Hepatocyte (in vitro differentiated cells): ENCODE measurements around the gene ZBTB38.

Source experiments
- EZH2 ChIP-seq: fragments of 200-600 bp; sonication (generic); IDR thresholded peaks from 2 replicates; pipeline ENCODE4 v1.6.1; 2016; ENCODE audit warnings: antibody characterized with exemption, mild to moderate bottlenecking, borderline replicate concordance
- EZH2phosphoT487 ChIP-seq: fragments of 200-600 bp; sonication (generic); IDR thresholded peaks from one replicate; pipeline ENCODE4 v1.6.1; 2018; ENCODE audit warnings: antibody characterized with exemption, mild to moderate bottlenecking, low read depth, moderate library complexity; ENCODE audit not compliant: unreplicated experiment, severe bottlenecking
- TF ChIP-seq, protein P1 (sequence below): fragments of 200-600 bp; sonication (generic); IDR thresholded peaks from 2 replicates; pipeline ENCODE4 v1.5.1; 2016; ENCODE audit warnings: antibody characterized with exemption, mild to moderate bottlenecking; ENCODE audit not compliant: poor library complexity

DNA sequence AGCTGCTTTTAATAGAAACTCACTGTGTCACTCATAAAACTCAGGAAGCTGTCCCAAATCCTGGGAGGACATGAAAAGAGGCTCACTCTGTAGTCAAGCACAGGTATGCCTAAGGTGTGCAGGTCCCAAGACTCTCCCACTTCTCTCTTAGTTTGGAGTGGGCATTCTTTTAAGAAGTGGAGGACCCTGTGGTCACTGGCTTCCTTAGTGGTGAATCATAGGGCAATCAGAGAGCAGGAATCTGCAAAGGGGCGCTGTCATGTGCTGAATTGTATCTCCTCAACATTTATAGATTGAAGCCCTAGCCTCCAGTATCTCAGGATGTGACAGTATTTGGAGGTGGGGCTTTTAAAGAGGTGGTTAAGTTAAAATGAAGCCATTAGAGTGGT is 47.2 kb upstream of the ZBTB38 start:
- TF ChIP-seq EZH2 = no peak
- TF ChIP-seq, protein P1, sequence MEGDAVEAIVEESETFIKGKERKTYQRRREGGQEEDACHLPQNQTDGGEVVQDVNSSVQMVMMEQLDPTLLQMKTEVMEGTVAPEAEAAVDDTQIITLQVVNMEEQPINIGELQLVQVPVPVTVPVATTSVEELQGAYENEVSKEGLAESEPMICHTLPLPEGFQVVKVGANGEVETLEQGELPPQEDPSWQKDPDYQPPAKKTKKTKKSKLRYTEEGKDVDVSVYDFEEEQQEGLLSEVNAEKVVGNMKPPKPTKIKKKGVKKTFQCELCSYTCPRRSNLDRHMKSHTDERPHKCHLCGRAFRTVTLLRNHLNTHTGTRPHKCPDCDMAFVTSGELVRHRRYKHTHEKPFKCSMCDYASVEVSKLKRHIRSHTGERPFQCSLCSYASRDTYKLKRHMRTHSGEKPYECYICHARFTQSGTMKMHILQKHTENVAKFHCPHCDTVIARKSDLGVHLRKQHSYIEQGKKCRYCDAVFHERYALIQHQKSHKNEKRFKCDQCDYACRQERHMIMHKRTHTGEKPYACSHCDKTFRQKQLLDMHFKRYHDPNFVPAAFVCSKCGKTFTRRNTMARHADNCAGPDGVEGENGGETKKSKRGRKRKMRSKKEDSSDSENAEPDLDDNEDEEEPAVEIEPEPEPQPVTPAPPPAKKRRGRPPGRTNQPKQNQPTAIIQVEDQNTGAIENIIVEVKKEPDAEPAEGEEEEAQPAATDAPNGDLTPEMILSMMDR = no peak
- no peak for TF ChIP-seq EZH2phosphoT487
